Measurements from ENCODE around the gene FYCO1. TPM values are rescaled to one million over a fixed set of nuclear protein-coding genes. Genes with fewer than 3 reads are reported as not detected.
A peak's percentile ranks its signal among the peaks of the same experiment; 100 is the strongest.

The FYCO1 gene
- total and polyA plus RNA-seq, 9 of the 15 experiments (the other 6 are each of a cell fraction or from before 2014, with no cell fraction given) = 2.1 to 13.8 (median 7.4) TPM

DNA sequence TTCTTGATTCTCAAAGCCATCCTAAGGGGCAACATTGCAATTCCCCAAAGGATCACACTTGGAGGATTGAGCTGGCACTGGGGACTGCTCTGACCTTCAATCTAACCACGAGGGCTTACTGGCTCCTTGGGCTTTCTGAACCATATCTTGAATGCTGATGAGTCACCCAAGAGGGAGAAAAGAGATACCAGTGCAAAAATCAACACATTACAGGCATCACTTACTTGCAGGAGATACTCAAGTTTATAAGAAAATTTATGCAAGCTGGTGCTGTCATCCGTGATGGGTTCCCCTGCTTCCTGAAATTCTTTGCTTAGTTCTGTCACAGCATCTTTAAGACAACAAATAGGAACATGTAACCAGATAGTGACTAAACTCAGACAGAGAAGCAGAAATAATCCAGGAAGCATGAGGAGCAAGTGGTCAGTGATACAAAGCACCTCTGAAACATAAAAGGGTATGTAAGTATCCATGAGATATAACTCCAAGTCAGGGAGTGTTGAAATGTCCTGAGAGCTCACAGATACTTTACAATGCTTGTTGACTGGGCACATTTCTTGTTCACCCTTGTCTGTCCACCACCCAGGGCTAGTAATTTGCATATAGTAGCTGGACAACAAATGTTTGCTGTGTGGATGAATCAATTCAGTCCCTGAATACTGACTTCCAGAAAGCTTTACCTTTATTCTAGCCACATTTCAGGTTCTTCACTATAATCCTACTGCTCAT, 14.1 kb downstream of the FYCO1 start (continued):
- no peak for TF ChIP-seq TAF9B (IDR thresholded peaks at IDR 0.05; ENCODE audit: partially characterized antibody)
- TF ChIP-seq ZNF644 (tag; IDR thresholded peaks at IDR 0.05; ENCODE audit: low read depth) = no peak
- TF ChIP-seq, protein P1, sequence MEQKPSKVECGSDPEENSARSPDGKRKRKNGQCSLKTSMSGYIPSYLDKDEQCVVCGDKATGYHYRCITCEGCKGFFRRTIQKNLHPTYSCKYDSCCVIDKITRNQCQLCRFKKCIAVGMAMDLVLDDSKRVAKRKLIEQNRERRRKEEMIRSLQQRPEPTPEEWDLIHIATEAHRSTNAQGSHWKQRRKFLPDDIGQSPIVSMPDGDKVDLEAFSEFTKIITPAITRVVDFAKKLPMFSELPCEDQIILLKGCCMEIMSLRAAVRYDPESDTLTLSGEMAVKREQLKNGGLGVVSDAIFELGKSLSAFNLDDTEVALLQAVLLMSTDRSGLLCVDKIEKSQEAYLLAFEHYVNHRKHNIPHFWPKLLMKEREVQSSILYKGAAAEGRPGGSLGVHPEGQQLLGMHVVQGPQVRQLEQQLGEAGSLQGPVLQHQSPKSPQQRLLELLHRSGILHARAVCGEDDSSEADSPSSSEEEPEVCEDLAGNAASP (IDR thresholded peaks at IDR 0.05) = no peak
- TF ChIP-seq, protein P2, sequence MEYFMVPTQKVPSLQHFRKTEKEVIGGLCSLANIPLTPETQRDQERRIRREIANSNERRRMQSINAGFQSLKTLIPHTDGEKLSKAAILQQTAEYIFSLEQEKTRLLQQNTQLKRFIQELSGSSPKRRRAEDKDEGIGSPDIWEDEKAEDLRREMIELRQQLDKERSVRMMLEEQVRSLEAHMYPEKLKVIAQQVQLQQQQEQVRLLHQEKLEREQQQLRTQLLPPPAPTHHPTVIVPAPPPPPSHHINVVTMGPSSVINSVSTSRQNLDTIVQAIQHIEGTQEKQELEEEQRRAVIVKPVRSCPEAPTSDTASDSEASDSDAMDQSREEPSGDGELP (CRISPR knock-in tag; IDR thresholded peaks at IDR 0.05; ENCODE audit: borderline replicate concordance) = no peak
- 0 out of 2 replicates have a peak, but pooled peaks have one; percentile 12 for TF ChIP-seq CBFA2T2 (conservative IDR thresholded peaks at IDR 0.05)
- no peak for TF ChIP-seq ZNF77 (CRISPR knock-in tag; IDR thresholded peaks at IDR 0.05)
- TF ChIP-seq C11orf30 (IDR thresholded peaks at IDR 0.05; ENCODE audit: low read depth) = peak; percentile 29; the same call in 1 of the 2 replicates
- TF ChIP-seq TRIM28 (IDR thresholded peaks at IDR 0.05) = no peak
- TF ChIP-seq CBX1 (IDR thresholded peaks at IDR 0.05; ENCODE audit: low read depth) = no peak
- no peak for TF ChIP-seq MEF2A (IDR thresholded peaks at IDR 0.05; ENCODE audit: control insufficient read depth, low read depth, low read length)
- TF ChIP-seq HNRNPK (IDR thresholded peaks at IDR 0.05; ENCODE audit: low read depth, low read length, poor library complexity, severe bottlenecking) = no peak
- TF ChIP-seq, protein P3, sequence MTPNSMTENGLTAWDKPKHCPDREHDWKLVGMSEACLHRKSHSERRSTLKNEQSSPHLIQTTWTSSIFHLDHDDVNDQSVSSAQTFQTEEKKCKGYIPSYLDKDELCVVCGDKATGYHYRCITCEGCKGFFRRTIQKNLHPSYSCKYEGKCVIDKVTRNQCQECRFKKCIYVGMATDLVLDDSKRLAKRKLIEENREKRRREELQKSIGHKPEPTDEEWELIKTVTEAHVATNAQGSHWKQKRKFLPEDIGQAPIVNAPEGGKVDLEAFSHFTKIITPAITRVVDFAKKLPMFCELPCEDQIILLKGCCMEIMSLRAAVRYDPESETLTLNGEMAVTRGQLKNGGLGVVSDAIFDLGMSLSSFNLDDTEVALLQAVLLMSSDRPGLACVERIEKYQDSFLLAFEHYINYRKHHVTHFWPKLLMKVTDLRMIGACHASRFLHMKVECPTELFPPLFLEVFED (CRISPR knock-in tag; conservative IDR thresholded peaks at IDR 0.05) = 0 out of 2 replicates have a peak, but pooled peaks have one; percentile 31
- TF ChIP-seq, protein P4, sequence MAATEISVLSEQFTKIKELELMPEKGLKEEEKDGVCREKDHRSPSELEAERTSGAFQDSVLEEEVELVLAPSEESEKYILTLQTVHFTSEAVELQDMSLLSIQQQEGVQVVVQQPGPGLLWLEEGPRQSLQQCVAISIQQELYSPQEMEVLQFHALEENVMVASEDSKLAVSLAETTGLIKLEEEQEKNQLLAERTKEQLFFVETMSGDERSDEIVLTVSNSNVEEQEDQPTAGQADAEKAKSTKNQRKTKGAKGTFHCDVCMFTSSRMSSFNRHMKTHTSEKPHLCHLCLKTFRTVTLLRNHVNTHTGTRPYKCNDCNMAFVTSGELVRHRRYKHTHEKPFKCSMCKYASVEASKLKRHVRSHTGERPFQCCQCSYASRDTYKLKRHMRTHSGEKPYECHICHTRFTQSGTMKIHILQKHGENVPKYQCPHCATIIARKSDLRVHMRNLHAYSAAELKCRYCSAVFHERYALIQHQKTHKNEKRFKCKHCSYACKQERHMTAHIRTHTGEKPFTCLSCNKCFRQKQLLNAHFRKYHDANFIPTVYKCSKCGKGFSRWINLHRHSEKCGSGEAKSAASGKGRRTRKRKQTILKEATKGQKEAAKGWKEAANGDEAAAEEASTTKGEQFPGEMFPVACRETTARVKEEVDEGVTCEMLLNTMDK (IDR thresholded peaks at IDR 0.05; ENCODE audit: borderline replicate concordance, insufficient read depth, low read depth, low read length, poor library complexity, severe bottlenecking) = no peak
- TF ChIP-seq, protein P5, sequence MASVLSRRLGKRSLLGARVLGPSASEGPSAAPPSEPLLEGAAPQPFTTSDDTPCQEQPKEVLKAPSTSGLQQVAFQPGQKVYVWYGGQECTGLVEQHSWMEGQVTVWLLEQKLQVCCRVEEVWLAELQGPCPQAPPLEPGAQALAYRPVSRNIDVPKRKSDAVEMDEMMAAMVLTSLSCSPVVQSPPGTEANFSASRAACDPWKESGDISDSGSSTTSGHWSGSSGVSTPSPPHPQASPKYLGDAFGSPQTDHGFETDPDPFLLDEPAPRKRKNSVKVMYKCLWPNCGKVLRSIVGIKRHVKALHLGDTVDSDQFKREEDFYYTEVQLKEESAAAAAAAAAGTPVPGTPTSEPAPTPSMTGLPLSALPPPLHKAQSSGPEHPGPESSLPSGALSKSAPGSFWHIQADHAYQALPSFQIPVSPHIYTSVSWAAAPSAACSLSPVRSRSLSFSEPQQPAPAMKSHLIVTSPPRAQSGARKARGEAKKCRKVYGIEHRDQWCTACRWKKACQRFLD (CRISPR knock-in tag; IDR thresholded peaks at IDR 0.05) = no peak
- no peak for TF ChIP-seq STAT5B (CRISPR knock-in tag; IDR thresholded peaks at IDR 0.05)
- TF ChIP-seq THRAP3 (IDR thresholded peaks at IDR 0.05; ENCODE audit: borderline replicate concordance) = no peak
- TF ChIP-seq, protein P6, sequence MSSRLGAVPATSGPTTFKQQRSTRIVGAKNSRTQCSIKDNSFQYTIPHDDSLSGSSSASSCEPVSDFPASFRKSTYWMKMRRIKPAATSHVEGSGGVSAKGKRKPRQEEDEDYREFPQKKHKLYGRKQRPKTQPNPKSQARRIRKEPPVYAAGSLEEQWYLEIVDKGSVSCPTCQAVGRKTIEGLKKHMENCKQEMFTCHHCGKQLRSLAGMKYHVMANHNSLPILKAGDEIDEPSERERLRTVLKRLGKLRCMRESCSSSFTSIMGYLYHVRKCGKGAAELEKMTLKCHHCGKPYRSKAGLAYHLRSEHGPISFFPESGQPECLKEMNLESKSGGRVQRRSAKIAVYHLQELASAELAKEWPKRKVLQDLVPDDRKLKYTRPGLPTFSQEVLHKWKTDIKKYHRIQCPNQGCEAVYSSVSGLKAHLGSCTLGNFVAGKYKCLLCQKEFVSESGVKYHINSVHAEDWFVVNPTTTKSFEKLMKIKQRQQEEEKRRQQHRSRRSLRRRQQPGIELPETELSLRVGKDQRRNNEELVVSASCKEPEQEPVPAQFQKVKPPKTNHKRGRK (tag; IDR thresholded peaks at IDR 0.05) = no peak
- peak; percentile 59; the same call in 1 of the 2 replicates for TF ChIP-seq JUN (IDR thresholded peaks at IDR 0.05; ENCODE audit: borderline replicate concordance, low read depth, low read length)
- no peak for TF ChIP-seq JUN (CRISPR knock-in tag; IDR thresholded peaks at IDR 0.05; ENCODE audit: borderline replicate concordance)

All from K562 (cell line).